CD4-positive, alpha-beta T cell treated with Interleukin-17A for 4 hours (primary cell): ENCODE measurements around the gene MS4A12.
"Not testable (repeated sequence)": the region's sequence is repeated elsewhere in the genome, so short reads cannot be mapped to it uniquely, and the experiment has no call there.

Experiments used
- DNase-seq: peaks from one replicate; pipeline ENCODE4 v3.0.0-alpha.2; 2020; ENCODE audit warnings: mixed read lengths

The MS4A12 gene

DNA sequence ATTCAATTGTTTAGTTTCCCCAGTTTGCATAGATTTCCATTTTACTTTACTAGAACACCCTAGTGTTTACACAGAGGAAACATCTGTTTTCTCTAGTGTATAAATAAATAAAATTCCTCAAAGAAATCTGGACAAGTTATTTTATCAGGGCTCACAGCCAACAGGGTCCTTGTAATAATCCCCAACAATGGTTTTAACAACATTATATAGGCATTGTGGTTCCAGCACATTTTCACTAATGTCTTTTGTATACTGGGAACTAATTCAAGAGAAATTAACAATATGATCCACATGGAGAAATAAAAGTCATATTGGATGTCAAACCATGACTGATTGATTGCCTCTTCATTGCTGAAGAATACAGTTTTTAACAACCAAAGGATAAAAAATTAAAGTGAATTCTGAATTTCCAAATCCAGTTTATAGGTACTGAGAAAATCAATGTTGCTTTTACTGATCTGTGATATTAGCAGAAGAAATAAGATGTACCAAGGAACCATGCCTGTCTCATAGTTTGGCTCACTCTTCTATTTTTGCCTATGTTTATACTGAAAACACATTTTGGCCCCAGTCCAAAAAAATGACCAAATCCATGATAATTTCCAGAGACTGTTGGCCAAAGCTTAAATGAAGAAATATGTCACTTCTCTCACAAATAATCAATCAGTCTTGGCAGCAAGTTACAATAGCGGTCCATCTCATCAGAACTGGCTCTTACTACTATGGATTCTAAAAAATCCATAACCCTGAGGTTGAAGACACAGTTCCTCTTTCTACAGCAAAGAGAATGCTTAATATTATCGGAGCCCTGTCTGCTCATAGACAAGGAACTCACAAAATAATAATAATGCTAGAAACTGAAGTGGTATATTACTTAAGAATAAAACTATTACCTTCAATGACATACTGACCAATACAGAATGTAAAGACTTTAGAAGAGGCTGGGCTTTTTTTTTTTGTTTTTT lies 21.2 kb downstream of the MS4A12 start:
- DNase-seq, result no peak

DNA sequence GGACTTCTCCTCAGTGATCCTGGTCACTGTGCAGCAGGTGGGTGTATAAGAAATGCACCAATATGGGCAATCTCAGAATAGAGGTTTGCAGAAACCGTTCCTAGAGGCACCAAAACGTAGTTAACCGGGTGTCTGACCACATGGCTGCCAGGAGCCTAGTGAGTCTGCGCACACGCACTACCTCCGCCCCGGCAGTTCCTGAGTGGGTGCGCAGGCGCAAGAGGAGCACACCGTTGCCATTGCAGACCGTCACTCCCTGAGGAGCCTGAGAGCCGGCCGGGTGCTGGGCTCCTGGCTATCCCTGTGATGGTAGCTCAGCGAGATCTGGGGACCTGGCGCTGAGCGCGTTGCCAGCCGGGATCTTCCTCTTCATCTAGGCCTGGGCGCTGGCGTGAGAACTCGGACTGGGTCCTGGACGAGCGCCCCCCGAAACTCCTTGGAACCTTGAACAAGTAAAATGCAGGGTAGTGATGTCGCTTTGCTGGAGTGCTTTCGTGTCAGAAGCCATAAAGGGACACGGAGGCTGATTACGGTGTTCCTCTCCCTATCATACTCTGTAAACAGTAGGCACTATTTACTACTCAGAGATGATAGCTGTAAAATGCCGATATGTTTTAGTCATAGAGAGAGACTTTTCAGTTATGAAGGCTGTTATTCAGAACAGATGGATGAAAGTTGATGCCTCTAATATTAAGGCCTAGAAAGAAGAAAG lies 22.7 kb downstream of the MS4A12 start, which contains the start of gene MS4A13:
Gene MS4A13, plus strand, starts transcription at position 249 of the 712 bp plus-strand sequence. CDS start 2,692 bp downstream, outside the sequence.
- no peak for DNase-seq

DNA sequence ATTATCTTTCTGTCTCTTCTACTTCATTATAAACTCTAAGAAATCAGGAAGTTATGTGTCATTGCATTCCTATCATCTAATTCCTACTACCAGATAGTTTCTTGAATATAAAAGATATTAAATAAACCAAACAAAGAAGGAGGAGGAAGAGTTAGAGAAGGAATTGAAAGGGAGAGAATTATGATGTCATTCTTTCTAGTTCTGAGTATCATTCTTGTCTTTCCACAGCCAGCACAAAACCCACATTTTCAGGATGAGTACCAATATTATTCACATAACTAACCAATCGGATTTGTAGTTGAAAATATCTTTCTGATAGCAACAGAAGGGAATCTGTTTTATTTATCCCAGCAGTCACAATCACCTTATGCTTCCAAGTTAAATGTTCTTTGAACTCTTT lies 35.9 kb downstream of the MS4A12 start:
- no peak for DNase-seq

DNA sequence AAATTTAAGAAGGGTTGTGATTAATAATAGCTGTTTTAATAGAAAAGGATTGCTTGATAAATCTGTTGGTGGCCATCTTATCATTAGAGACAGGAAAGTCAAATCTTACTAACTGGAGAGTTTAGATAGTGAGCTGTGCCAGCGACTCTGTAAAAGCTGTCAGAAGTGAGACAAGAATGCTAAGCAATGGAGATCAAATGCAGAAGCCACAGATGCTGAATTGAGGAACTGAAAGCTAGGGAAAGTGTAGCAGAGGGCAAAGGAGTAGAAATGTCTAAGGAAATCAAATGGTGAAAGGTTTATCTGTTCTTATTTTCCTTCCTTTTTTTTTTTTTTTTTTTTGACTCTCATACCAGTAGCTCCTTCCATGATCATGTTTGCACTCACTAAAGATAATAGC lies 36.4 kb downstream of the MS4A12 start:
- DNase-seq, result no peak

DNA sequence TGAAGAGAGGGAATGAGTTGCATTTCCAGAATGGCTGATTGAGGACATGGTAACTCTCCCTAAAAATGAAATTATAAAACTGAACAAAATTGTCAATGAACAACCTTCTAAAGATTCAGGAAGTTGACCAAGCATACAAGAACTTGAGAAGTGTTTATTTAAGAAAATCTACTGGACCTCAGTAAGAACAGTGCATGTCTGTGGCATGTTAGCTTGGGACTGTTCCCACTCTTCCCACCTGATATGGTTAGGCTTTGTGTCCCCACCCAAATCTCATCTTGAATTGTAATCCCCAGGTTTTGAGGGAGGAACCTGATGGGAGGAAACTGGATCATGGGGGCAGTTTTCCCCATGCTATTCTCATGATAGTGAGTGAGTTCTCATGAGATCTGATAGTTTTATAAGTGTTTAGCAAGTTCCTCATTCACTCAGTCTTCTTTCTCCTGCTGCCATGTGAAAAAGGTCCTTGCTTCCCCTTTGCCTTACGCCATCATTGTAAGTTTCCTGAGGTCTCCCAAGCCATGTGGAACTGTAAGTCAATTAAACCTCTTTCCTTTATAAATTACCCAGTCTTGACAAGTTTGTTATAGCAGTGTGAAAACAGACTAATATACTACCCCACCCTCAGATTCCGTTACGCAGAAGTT lies 38.0 kb downstream of the MS4A12 start:
- no peak for DNase-seq

DNA sequence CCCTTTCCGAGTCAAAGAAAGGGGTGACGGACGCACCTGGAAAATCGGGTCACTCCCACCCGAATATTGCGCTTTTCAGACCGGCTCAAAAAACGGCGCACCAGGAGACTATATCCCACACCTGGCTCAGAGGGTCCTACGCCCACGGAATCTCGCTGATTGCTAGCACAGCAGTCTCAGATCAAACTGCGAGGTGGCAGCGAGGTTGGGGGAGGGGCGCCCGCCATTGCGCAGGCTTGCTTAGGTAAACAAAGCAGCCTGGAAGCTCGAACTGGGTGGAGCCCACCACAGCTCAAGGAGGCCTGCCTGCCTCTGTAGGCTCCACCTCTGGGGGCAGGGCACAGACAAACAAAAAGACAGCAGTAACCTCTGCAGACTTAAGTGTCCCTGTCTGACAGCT lies 39.8 kb downstream of the MS4A12 start:
- not testable (repeated sequence) for DNase-seq

DNA sequence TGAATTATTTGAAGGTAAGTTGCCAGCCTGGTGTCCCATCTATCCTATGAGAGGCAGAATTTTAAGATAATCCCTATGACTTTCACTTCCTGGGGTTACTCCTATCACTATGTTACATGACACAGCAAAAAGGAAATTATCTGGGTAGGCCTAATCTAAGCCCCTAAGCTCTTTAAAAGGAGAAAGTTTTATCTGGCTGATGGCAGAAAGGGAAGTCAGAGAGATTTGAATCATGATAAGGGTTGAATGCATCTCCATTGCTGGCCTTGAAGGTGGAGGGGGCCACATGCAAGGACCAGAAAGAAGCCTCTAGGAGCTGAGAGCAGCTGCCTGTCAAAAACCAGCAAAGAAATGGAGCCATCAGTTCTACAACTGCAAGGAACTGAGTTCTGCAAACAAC lies 46.0 kb downstream of the MS4A12 start:
- DNase-seq, result not testable (repeated sequence)

DNA sequence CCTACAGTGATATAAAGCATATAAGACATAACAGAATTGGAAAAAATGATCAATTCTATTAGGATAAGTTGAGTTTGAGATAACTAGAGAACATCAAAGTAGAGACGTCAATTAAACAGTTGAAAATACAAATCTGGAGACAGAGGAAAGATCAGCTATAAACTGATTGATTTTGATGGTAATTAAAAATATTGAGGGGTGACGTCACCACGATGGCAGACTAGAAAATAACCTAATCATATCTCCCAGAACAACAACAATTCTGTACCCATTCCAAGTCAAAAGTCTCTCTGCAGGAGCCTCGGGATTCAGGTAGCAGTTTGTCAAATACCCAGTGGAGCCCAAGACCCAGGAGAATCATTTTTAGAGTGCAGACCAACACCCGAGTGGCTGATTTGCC lies 51.5 kb downstream of the MS4A12 start:
- DNase-seq, result no peak
